K562 (cell line): ENCODE measurements around the gene MRGPRX3. TPM values are rescaled to one million over a fixed set of nuclear protein-coding genes. Genes with fewer than 3 reads are reported as not detected.
A peak's percentile ranks its signal among the peaks of the same experiment; 100 is the strongest.

ENCODE experiments used
- ESRRB ChIP-seq: fragments of 250-450 bp; sonication (Bioruptor Pico); IDR thresholded peaks from 2 replicates; pipeline ENCODE4 v1.5.0; 2020; ENCODE audit warnings: mild to moderate bottlenecking, moderate library complexity, borderline replicate concordance
- JUN ChIP-seq, 2 experiments: sonication (generic) in 1 of 2; formaldehyde crosslinking in 1 of 2; IDR thresholded peaks; 2 replicates each; pipeline versions ENCODE4 v1.6.1 to v1.8.0; 2012 to 2022; ENCODE audit warnings: borderline replicate concordance in 2 of 2, mild to moderate bottlenecking in 2 of 2, improper control_type of control experiment in 1 of 2, low read depth in 1 of 2, low read length in 1 of 2, missing genetic modification reagents in 1 of 2
- NR2F6 ChIP-seq: fragments of 450-650 bp; formaldehyde crosslinking; IDR thresholded peaks from 2 replicates; pipeline ENCODE4 v1.4.0; 2020; ENCODE audit warnings: mild to moderate bottlenecking
- POLR2AphosphoS5 ChIP-seq: IDR thresholded peaks from 2 replicates; pipeline ENCODE4 v1.6.1; 2011; ENCODE audit warnings: mild to moderate bottlenecking, low read depth, low read length, moderate library complexity; ENCODE audit not compliant: control insufficient read depth, insufficient read depth
- RCOR1 ChIP-seq, 2 experiments: IDR thresholded peaks; 2 replicates each; pipeline ENCODE4 v1.6.1; 2012; ENCODE audit warnings: low read depth in 2 of 2, low read length in 2 of 2, borderline replicate concordance in 1 of 2, improper control_type of control experiment in 1 of 2
- ZBTB40 ChIP-seq, 2 experiments: fragments of 450-650 bp in 1 of 2; sonication (generic) in 1 of 2; formaldehyde crosslinking in 1 of 2; IDR thresholded peaks; 2 replicates each; pipeline versions ENCODE4 v1.7.1 to v1.9.0; 2016 to 2022; ENCODE audit warnings: inconsistent platforms in 1 of 2, mild to moderate bottlenecking in 1 of 2, missing genetic modification reagents in 1 of 2
- ZNF592 ChIP-seq: fragments of 450-650 bp; IDR thresholded peaks from 2 replicates; pipeline ENCODE4 v1.6.1; 2017; ENCODE audit warnings: antibody characterized with exemption, mild to moderate bottlenecking
- polyA plus RNA-seq, 8 experiments: library from polyadenylated mRNA; depleted of rRNA in 4 of 8; stranded (reverse) in 5 of 8; unstranded in 3 of 8; fragments of >200 nt; fragmentation: Nextera tagmentation in 2 of 8; fragmentation: Illumina TruSeq in 1 of 8; extraction: Ambion mirVana in 2 of 8; extraction: Trizol in 1 of 8; gene quantifications; 2 replicates each; pipeline versions ENCODE4 v1.2.1 to v1.2.3, GENCODE V29; 2011 to 2014; ENCODE audit warnings: inconsistent platforms in 1 of 8, missing spikeins in 1 of 8
- total RNA-seq, 7 experiments: library from RNA; depleted of rRNA in 6 of 7; stranded (reverse); fragments of >200 nt in 6 of 7; fragmentation: Illumina TruSeq in 2 of 7; extraction: Trizol in 2 of 7; gene quantifications; 2 replicates each; pipeline versions ENCODE4 v1.2.1 to v1.2.3, GENCODE V29; 2011 to 2021; ENCODE audit warnings: low replicate concordance in 1 of 7
- TF ChIP-seq, protein P1 (sequence below), 2 experiments: IDR thresholded peaks; 2 replicates each; pipeline ENCODE4 v1.6.1; 2012; ENCODE audit warnings: improper control_type of control experiment in 2 of 2, low read depth in 2 of 2, low read length in 2 of 2, borderline replicate concordance in 1 of 2

Gene MRGPRX3
- total and polyA plus RNA-seq, 9 of the 15 experiments (the other 6 are each of a cell fraction or from before 2014, with no cell fraction given): not detected

DNA sequence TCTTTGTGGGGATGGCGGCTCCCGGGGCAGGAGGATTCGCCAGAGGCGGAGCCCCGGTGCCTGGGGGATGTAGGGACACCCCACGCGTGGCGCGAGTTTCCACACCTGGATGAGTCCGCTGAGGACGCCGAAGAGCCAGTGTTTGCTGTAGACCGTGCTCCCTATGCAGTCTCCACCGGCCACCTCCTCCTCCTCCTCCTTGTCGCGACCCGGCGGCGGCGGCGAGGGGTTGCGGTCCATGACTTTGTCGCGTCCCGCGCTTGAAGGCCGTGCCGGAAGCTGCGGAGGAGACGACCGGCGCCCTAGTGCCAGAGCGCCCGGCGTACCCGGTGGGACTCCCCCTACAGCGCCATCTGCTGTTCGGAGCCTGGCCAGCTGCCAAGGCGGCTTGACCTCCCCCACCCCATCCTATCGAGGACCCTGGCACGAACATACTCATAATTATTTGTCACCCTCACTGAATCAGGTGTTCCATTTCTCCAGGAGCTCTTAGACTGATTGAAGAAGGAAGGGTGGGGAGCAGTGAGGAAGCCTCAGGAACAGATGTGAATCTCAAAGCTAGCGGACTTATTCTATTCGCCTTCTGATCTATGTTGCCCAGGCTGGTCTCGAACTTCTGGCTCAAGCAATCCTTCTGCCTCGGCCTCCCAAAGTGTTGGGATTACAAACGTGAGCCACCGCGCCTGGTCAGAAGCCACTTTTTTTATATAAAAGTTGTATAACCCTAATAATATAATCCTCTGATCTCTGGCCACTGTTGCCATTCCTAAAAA lies 26.4 kb upstream of the MRGPRX3 start, which contains the start of gene SAAL1 (continued):
- no peak for TF ChIP-seq ESRRB (CRISPR knock-in tag)
- no peak for TF ChIP-seq NR2F6 (CRISPR knock-in tag)
- TF ChIP-seq RCOR1 (IDR thresholded peaks at IDR 0.05; ENCODE audit: borderline replicate concordance in 1 of 2, low read depth in 2 of 2, low read length in 2 of 2): peak; percentile 68 to 70
- TF ChIP-seq POLR2AphosphoS5: peak; percentile 83; the same call in 1 of the 2 replicates
- peak; percentile 82 for TF ChIP-seq ZBTB40 (IDR thresholded peaks at IDR 0.05)
- TF ChIP-seq ZBTB40 (CRISPR knock-in tag; IDR thresholded peaks at IDR 0.05): no peak
- TF ChIP-seq JUN (IDR thresholded peaks at IDR 0.05; ENCODE audit: borderline replicate concordance, low read depth, low read length): peak; percentile 32; the same call in 1 of the 2 replicates
- TF ChIP-seq JUN (CRISPR knock-in tag; IDR thresholded peaks at IDR 0.05; ENCODE audit: borderline replicate concordance): no peak; the same call in 1 of the 2 replicates
- TF ChIP-seq, protein P1, sequence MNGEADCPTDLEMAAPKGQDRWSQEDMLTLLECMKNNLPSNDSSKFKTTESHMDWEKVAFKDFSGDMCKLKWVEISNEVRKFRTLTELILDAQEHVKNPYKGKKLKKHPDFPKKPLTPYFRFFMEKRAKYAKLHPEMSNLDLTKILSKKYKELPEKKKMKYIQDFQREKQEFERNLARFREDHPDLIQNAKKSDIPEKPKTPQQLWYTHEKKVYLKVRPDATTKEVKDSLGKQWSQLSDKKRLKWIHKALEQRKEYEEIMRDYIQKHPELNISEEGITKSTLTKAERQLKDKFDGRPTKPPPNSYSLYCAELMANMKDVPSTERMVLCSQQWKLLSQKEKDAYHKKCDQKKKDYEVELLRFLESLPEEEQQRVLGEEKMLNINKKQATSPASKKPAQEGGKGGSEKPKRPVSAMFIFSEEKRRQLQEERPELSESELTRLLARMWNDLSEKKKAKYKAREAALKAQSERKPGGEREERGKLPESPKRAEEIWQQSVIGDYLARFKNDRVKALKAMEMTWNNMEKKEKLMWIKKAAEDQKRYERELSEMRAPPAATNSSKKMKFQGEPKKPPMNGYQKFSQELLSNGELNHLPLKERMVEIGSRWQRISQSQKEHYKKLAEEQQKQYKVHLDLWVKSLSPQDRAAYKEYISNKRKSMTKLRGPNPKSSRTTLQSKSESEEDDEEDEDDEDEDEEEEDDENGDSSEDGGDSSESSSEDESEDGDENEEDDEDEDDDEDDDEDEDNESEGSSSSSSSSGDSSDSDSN (IDR thresholded peaks at IDR 0.05; ENCODE audit: borderline replicate concordance in 1 of 2, low read depth in 2 of 2, low read length in 2 of 2): peak in 1 of 2 experiments; percentile 76; a peak in 2 of 4 replicates
- no peak for TF ChIP-seq ZNF592
